OCI-LY7 (cell line): Measurements from ENCODE around the gene MAOB. TPM values are rescaled to one million over a fixed set of nuclear protein-coding genes. Genes with fewer than 3 reads are reported as not detected.

ENCODE experiments used
- BruUV-seq: library from RNA; stranded (reverse); fragments of 400-500 nt; replicated peaks from 2 replicates; lab custom pipeline; 2021; lab: Mats Ljungman, UMichigan
- CTCF ChIA-PET: fragments of 300-600 bp; sonication (Branson Sonifier 250); formaldehyde crosslinking; loops from one replicate; lab custom pipeline; 2022; ENCODE audit warnings: antibody characterized with exemption; ENCODE audit not compliant: unreplicated experiment; lab: Charles Lee
- POLR2A ChIA-PET: fragments of 300-600 bp; sonication (Branson Sonifier 250); formaldehyde crosslinking; loops from one replicate; lab custom pipeline; 2022; ENCODE audit warnings: antibody characterized with exemption; lab: Charles Lee
- DNase-seq: peaks from one replicate; pipeline ENCODE4 v3.0.0-alpha.2; 2015; ENCODE audit warnings: low spot score
- H2AFZ ChIP-seq: fragments of 200-600 bp; sonication (generic), shearing (Covaris generic); 2 replicates; pipeline ENCODE4 v1.6.1; 2014; ENCODE audit warnings: mild to moderate bottlenecking, antibody characterized with exemption, low read length, moderate library complexity
- H3K27ac ChIP-seq: fragments of 200-600 bp; sonication (generic); 2 replicates; pipeline ENCODE4 v1.5.1; 2014; ENCODE audit warnings: mixed run types, low read depth, mild to moderate bottlenecking, moderate library complexity, low read length, inconsistent platforms; ENCODE audit not compliant: poor library complexity, severe bottlenecking
- H3K36me3 ChIP-seq: fragments of 200-600 bp; sonication (generic); 2 replicates; pipeline ENCODE4 v1.6.1; 2014; ENCODE audit warnings: mild to moderate bottlenecking, antibody characterized with exemption, low read length, moderate library complexity, mixed read lengths; ENCODE audit not compliant: insufficient read depth
- H3K4me1 ChIP-seq: fragments of 200-600 bp; sonication (generic); 2 replicates; pipeline ENCODE4 v1.5.1; 2014; ENCODE audit warnings: mild to moderate bottlenecking, low read length; ENCODE audit not compliant: insufficient read depth, poor library complexity, severe bottlenecking
- H3K4me2 ChIP-seq: fragments of 200-600 bp; sonication (generic); 2 replicates; pipeline ENCODE4 v1.6.1; 2014; ENCODE audit warnings: mild to moderate bottlenecking, low read length
- H3K4me3 ChIP-seq: fragments of 200-600 bp; sonication (generic); 2 replicates; pipeline ENCODE4 v1.5.1; 2014; ENCODE audit warnings: mild to moderate bottlenecking, low read depth, low read length; ENCODE audit not compliant: poor library complexity, severe bottlenecking
- H3K79me2 ChIP-seq: fragments of 200-600 bp; sonication (generic); 2 replicates; pipeline ENCODE4 v1.6.1; 2016; ENCODE audit warnings: low read depth, mild to moderate bottlenecking, low read length, moderate library complexity, mixed read lengths; ENCODE audit not compliant: insufficient read depth
- H3K9me2 ChIP-seq: fragments of 200-600 bp; sonication (generic); 2 replicates; pipeline ENCODE4 v1.6.1; 2016; ENCODE audit warnings: mild to moderate bottlenecking, low read length, mixed read lengths; ENCODE audit not compliant: insufficient read depth
- H3K9me3 ChIP-seq: fragments of 200-600 bp; sonication (generic); 2 replicates; pipeline ENCODE4 v1.6.1; 2014; ENCODE audit warnings: mild to moderate bottlenecking, mixed run types, low read length, mixed read lengths
- H4K20me1 ChIP-seq: fragments of 200-600 bp; sonication (generic); 2 replicates; pipeline ENCODE4 v1.6.1; 2014; ENCODE audit warnings: mild to moderate bottlenecking, antibody characterized with exemption, low read length, moderate library complexity, mixed read lengths; ENCODE audit not compliant: insufficient read depth
- CTCF ChIP-seq: fragments of 200-600 bp; sonication (generic); conservative IDR thresholded peaks from 2 replicates; pipeline ENCODE4 v1.5.1; 2014; ENCODE audit warnings: mild to moderate bottlenecking, antibody characterized with exemption, low read length, moderate library complexity, mixed read lengths
- EZH2phosphoT487 ChIP-seq: fragments of 200-600 bp; sonication (generic); IDR thresholded peaks from 2 replicates; pipeline ENCODE4 v1.6.1; 2018; ENCODE audit warnings: low read depth, borderline replicate concordance, mild to moderate bottlenecking, mixed run types, antibody characterized with exemption, low read length, moderate library complexity, mixed read lengths
- intact Hi-C: fragments of 100-400 bp; cut with micrococcal nuclease; formaldehyde crosslinking; loops from one replicate; pipeline ENCODE4 v1.10.0; 2022; ENCODE audit not compliant: unreplicated experiment
- total RNA-seq, 2 experiments: library from RNA; depleted of rRNA in 1 of 2; stranded (reverse); fragments of >200 nt in 1 of 2; shearing (Covaris generic) in 1 of 2; gene quantifications; 2 replicates each; pipeline ENCODE4 v1.2.3, GENCODE V29; 2014 to 2022

Gene MAOB
- total RNA-seq, 2 experiments from 2014 or later = not detected

- H3K79me2 ChIP-seq = no peaks in the 10 kb centered on the region
- no peaks in the 10 kb centered on the region for H4K20me1 ChIP-seq
- H3K9me3 ChIP-seq = no peaks in the 10 kb centered on the region
- TF ChIP-seq EZH2phosphoT487 = no peak
- ChIA-PET POLR2A (no interaction called here), CTCF (no interaction called here)
- DNase-seq = no peak
- H3K4me3 ChIP-seq = no peak overlapping the region
- BruUV-seq = no TSS peak
- H3K27ac ChIP-seq = no peak overlapping the region
- H3K4me2 ChIP-seq = no peak overlapping the region
- no peak overlapping the region for H2AFZ ChIP-seq
- intact Hi-C loops = no loop called here
- no peaks in the 10 kb centered on the region for H3K4me1 ChIP-seq
- H3K36me3 ChIP-seq = no peaks in the 10 kb centered on the region
- H3K9me2 ChIP-seq = no peaks in the 10 kb centered on the region
Observed at GRCh38 chrX:43881410-43882293, 598 bp downstream of the MAOB start.

- intact Hi-C loops = no loop called here
- DNase-seq = no peak
- Histone ChIP-seq H3K9me2 (no peaks in the 10 kb centered on the region), H3K4me2 (no peak overlapping the region), H3K4me1 (no peaks in the 10 kb centered on the region), H3K79me2 (no peaks in the 10 kb centered on the region), H4K20me1 (no peaks in the 10 kb centered on the region), H2AFZ (no peak overlapping the region), H3K27ac (no peak overlapping the region), H3K4me3 (no peak overlapping the region), H3K9me3 (no peaks in the 10 kb centered on the region), H3K36me3 (no peaks in the 10 kb centered on the region)
- CTCF ChIA-PET = no interaction called here
- no TSS peak for BruUV-seq
- TF ChIP-seq CTCF = no peak
- no peak for TF ChIP-seq EZH2phosphoT487
- POLR2A ChIA-PET = no interaction called here
Observed at GRCh38 chrX:43880425-43880824, 1.8 kb downstream of the MAOB start.

GRCh38 chrX:43878906-43879526, 3.2 kb downstream of the MAOB start:
- no peak overlapping the region for H3K4me2 ChIP-seq
- intact Hi-C loops = no loop called here
- POLR2A ChIA-PET = no interaction called here

More at GRCh38 chrX:43878906-43879526, 3.2 kb downstream of the MAOB start:
- TF ChIP-seq EZH2phosphoT487 (no peak), CTCF (no peak)
- Histone ChIP-seq H2AFZ (no peak overlapping the region), H3K79me2 (no peaks in the 10 kb centered on the region), H3K36me3 (no peaks in the 10 kb centered on the region), H3K9me3 (no peaks in the 10 kb centered on the region), H3K4me1 (no peaks in the 10 kb centered on the region), H3K9me2 (no peaks in the 10 kb centered on the region), H3K27ac (no peak overlapping the region), H4K20me1 (no peaks in the 10 kb centered on the region), H3K4me3 (no peak overlapping the region)
- BruUV-seq = no TSS peak
- DNase-seq = no peak
- CTCF ChIA-PET = no interaction called here
